K562 (cell line): Measurements from ENCODE around the gene AMDHD2. TPM values are rescaled to one million over a fixed set of nuclear protein-coding genes. Genes with fewer than 3 reads are reported as not detected.

ENCODE experiments used
- ATAC-seq: fragments of 200-7000 bp; cut with Tn5 transposase; 3 replicates; pipeline ENCODE4 v1.9.1; 2020; ENCODE audit warnings: moderate library complexity
- BruUV-seq: library from RNA; stranded (reverse); fragments of 400-500 nt; replicated peaks from 2 replicates; lab custom pipeline; 2021; lab: Mats Ljungman, UMichigan
- CTCF ChIA-PET: fragments of 300-600 bp; formaldehyde crosslinking; extraction: SDS; loops from one replicate; lab custom pipeline; 2021; ENCODE audit warnings: low intra/inter-chr PET ratio; lab: Yijun Ruan, JAX
- POLR2A ChIA-PET: fragments of 300-600, 350-650 bp; sonication (Branson Sonifier 250); formaldehyde crosslinking; extraction: SDS; loops from one replicate; lab custom pipeline; 2021; ENCODE audit warnings: antibody characterized with exemption, inconsistent platforms; lab: Yijun Ruan, JAX
- DNase-seq, 4 experiments: peaks; one replicate each; pipeline versions ENCODE4 v3.0.0 to v3.0.0-alpha.2; 2011 to 2018; ENCODE audit warnings: low spot score in 3 of 4, mixed read lengths in 3 of 4; ENCODE audit errors: extremely low read depth in 1 of 4
- FAIRE-seq: peaks from 2 replicates; lab custom pipeline; 2011; peaks lifted over from hg19 to GRCh38; lab: Jason Lieb, UNC
- H2AFZ ChIP-seq: 2 replicates; pipeline ENCODE4 v1.6.0; 2011; ENCODE audit warnings: low read depth, low read length, control low read depth, inconsistent platforms
- H3K27ac ChIP-seq: fragments of 200-600 bp; 3 replicates; pipeline ENCODE4 v1.8.0; 2011; ENCODE audit warnings: low read depth, mild to moderate bottlenecking, control low read depth, inconsistent platforms, low read length, moderate library complexity, mixed read lengths; ENCODE audit errors: extremely low read depth
- H3K27me3 ChIP-seq, 2 experiments: fragments of 300-600 bp in 1 of 2; 2 replicates in 1 of 2; 3 replicates in 1 of 2; pipeline versions ENCODE4 v1.6.0 to v1.8.0; 2011; ENCODE audit warnings: inconsistent platforms in 2 of 2, low read length in 2 of 2, mild to moderate bottlenecking in 1 of 2, mixed read lengths in 1 of 2, moderate library complexity in 1 of 2; ENCODE audit not compliant: control insufficient read depth in 2 of 2, insufficient read depth in 2 of 2
- H3K36me3 ChIP-seq: fragments of 300-600 bp; 3 replicates; pipeline ENCODE4 v1.8.0; 2011; ENCODE audit warnings: mild to moderate bottlenecking, low read length, inconsistent platforms; ENCODE audit not compliant: control insufficient read depth, insufficient read depth
- H3K4me1 ChIP-seq, 2 experiments: fragments of 200-600 bp in 1 of 2; replicated peaks in 1 of 2; 2 replicates in 1 of 2; 3 replicates in 1 of 2; pipeline versions ENCODE4 v1.5.1 to v1.8.0; 2011; ENCODE audit warnings: inconsistent platforms in 2 of 2, low read length in 2 of 2, mild to moderate bottlenecking in 1 of 2, mixed read lengths in 1 of 2, moderate library complexity in 1 of 2; ENCODE audit not compliant: control insufficient read depth in 2 of 2, insufficient read depth in 2 of 2
- H3K4me2 ChIP-seq: 2 replicates; pipeline ENCODE4 v1.6.1; 2011; ENCODE audit warnings: low read length, control low read depth, inconsistent platforms, mixed read lengths; ENCODE audit not compliant: insufficient read depth
- H3K4me3 ChIP-seq: fragments of 200-600 bp; sonication (generic), shearing (Covaris generic); 2 replicates; pipeline ENCODE4 v1.5.1; 2016; ENCODE audit warnings: control low read depth, inconsistent platforms
- H3K79me2 ChIP-seq: fragments of 200-600 bp; 3 replicates; pipeline ENCODE4 v1.8.0; 2011; ENCODE audit warnings: low read length, inconsistent platforms; ENCODE audit not compliant: control insufficient read depth, insufficient read depth
- H3K9ac ChIP-seq, 2 experiments: 2 replicates each; pipeline versions ENCODE4 v1.6.0 to v1.6.1; 2011; ENCODE audit warnings: low read depth in 2 of 2, low read length in 2 of 2, control low read depth in 1 of 2, inconsistent platforms in 1 of 2, mild to moderate bottlenecking in 1 of 2, mixed read lengths in 1 of 2; ENCODE audit not compliant: insufficient read depth in 1 of 2
- H3K9me1 ChIP-seq: one replicate; pipeline ENCODE4 v1.6.0; 2011; ENCODE audit warnings: inconsistent platforms, mild to moderate bottlenecking, low read length, moderate library complexity; ENCODE audit not compliant: control insufficient read depth, insufficient read depth
- H3K9me3 ChIP-seq: replicated peaks from 2 replicates; pipeline ENCODE4 v1.5.1; 2011; ENCODE audit warnings: low read depth, low read length, inconsistent platforms; ENCODE audit not compliant: control insufficient read depth, insufficient read depth
- H4K20me1 ChIP-seq: replicated peaks from 2 replicates; pipeline ENCODE4 v1.6.1; 2011; ENCODE audit warnings: low read length, inconsistent platforms, mixed read lengths; ENCODE audit not compliant: control insufficient read depth, insufficient read depth
- ARID1B ChIP-seq: fragments of 450-650 bp; IDR thresholded peaks from 2 replicates; pipeline ENCODE4 v1.6.1; 2016; ENCODE audit warnings: antibody characterized with exemption, mild to moderate bottlenecking, inconsistent platforms
- CEBPB ChIP-seq: fragments of 450-650 bp; IDR thresholded peaks from 2 replicates; pipeline ENCODE4 v1.6.1; 2016; ENCODE audit warnings: missing genetic modification characterization, missing compliant biosample characterization
- GMEB1 ChIP-seq: fragments of 250-450 bp; sonication (Bioruptor Pico); IDR thresholded peaks from 2 replicates; pipeline ENCODE4 v1.4.0; 2020; ENCODE audit warnings: mild to moderate bottlenecking
- HNRNPK ChIP-seq: fragments of 200-400 bp; formaldehyde crosslinking; IDR thresholded peaks from one replicate; pipeline ENCODE4 v1.6.1; 2018; ENCODE audit warnings: mild to moderate bottlenecking, low read depth, low read length; ENCODE audit not compliant: poor library complexity, severe bottlenecking
- MITF ChIP-seq: IDR thresholded peaks from 2 replicates; pipeline ENCODE4 v1.6.1; 2014; ENCODE audit warnings: antibody characterized with exemption
- U2AF2 ChIP-seq: fragments of 200-400 bp; formaldehyde crosslinking; optimal IDR thresholded peaks from 2 replicates; pipeline ENCODE3; 2017; ENCODE audit warnings: low read depth, mild to moderate bottlenecking, low read length
- ZFX ChIP-seq: sonication (generic); formaldehyde crosslinking; IDR thresholded peaks from 2 replicates; pipeline ENCODE4 v1.8.0; 2022; ENCODE audit warnings: mild to moderate bottlenecking, missing genetic modification reagents, moderate library complexity
- ZNF561 ChIP-seq: fragments of 450-650 bp; formaldehyde crosslinking; conservative IDR thresholded peaks from 2 replicates; pipeline ENCODE4 v1.4.0; 2020; ENCODE audit warnings: mild to moderate bottlenecking, moderate library complexity
- ZNF79 ChIP-seq: fragments of 250-450 bp; sonication (Bioruptor Pico); IDR thresholded peaks from 2 replicates; pipeline ENCODE4 v1.4.0; 2020; ENCODE audit warnings: low read depth, mild to moderate bottlenecking, moderate library complexity
- WGBS: fragments of 100-300 bp; shearing (Covaris generic); methylation state at CpG from one replicate; pipeline ENCODE4 v1.1.6; 2016; ENCODE audit warnings: low coverage, mixed read lengths; ENCODE audit not compliant: insufficient coverage; ENCODE audit errors: missing lambda C conversion rate; 5-methylcytosine and 5-hydroxymethylcytosine counted together
- in situ Hi-C: fragments of 300-500 bp; cut with MboI; formaldehyde crosslinking; loops from 4 replicates; pipeline ENCODE4 v1.15.0; 2018; ENCODE audit warnings: inconsistent platforms, mixed read lengths
- intact Hi-C: fragments of 100-400 bp; cut with micrococcal nuclease; formaldehyde crosslinking; loops from 2 replicates; pipeline ENCODE4 v1.14.2; 2022
- polyA plus RNA-seq, 8 experiments: library from polyadenylated mRNA; depleted of rRNA in 4 of 8; stranded (reverse) in 5 of 8; unstranded in 3 of 8; fragments of >200 nt; fragmentation: Nextera tagmentation in 2 of 8; fragmentation: Illumina TruSeq in 1 of 8; extraction: Ambion mirVana in 2 of 8; extraction: Trizol in 1 of 8; gene quantifications; 2 replicates each; pipeline versions ENCODE4 v1.2.1 to v1.2.3, GENCODE V29; 2011 to 2014; ENCODE audit warnings: inconsistent platforms in 1 of 8, missing spikeins in 1 of 8
- total RNA-seq, 7 experiments: library from RNA; depleted of rRNA in 6 of 7; stranded (reverse); fragments of >200 nt in 6 of 7; fragmentation: Illumina TruSeq in 2 of 7; extraction: Trizol in 2 of 7; gene quantifications; 2 replicates each; pipeline versions ENCODE4 v1.2.1 to v1.2.3, GENCODE V29; 2011 to 2021; ENCODE audit warnings: low replicate concordance in 1 of 7

AMDHD2 gene
- total and polyA plus RNA-seq, 9 of the 15 experiments (the other 6 are each of a cell fraction or from before 2014, with no cell fraction given): 0.38 to 56.9 (median 18.3) TPM; not detected in 1

- FAIRE-seq (no peak), DNase-seq (no peak), ATAC-seq (no peak)
- Histone ChIP-seq H3K4me2 (no peak overlapping the region), H3K27ac (no peak overlapping the region), H3K36me3 (peaks cover 66% of the 10 kb centered on the region; the same call in 2 of the 3 replicates), H3K27me3 (no peaks in the 10 kb centered on the region), H4K20me1 (peaks cover 9% of the 10 kb centered on the region), H3K9ac (peak overlapping the region in 1 of 2 experiments; percentile 13; a peak in 1 of 4 replicates), H3K79me2 (peaks cover 19% of the 10 kb centered on the region), H3K4me3 (no peak overlapping the region), H3K9me1 (no peaks in the 10 kb centered on the region), H3K4me1 (peaks cover 17 to 77% of the 10 kb centered on the region in 2 experiments), H3K9me3 (no peaks in the 10 kb centered on the region), H2AFZ (no peak overlapping the region)
- no peak for TF ChIP-seq ZFX (CRISPR knock-in tag)
- no peak for TF ChIP-seq ZNF561
- TF ChIP-seq GMEB1 (CRISPR knock-in tag): no peak
- no peak for TF ChIP-seq MITF
- no peak for TF ChIP-seq U2AF2
- no peak for TF ChIP-seq ARID1B
- TF ChIP-seq HNRNPK: no peak
- no peak for TF ChIP-seq ZNF79 (CRISPR knock-in tag)
- no peak for TF ChIP-seq CEBPB (tag)
- POLR2A ChIA-PET: no interaction called here
- 89% methylated on average over 20 of the region's 29 CpGs for WGBS
- no TSS peak for BruUV-seq
- CTCF ChIA-PET: interaction anchor here (0.9 to 3.5 kb wide), 4 partner anchors 71 to 305 kb away, joined by 3 to 17 read pairs (median 8); partner anchors contain the start of gene CCNF
- intact Hi-C loops (loop anchor here (2.0 to 10.0 kb wide), 4 partner anchors 33 to 303 kb away; partner anchors contain the start of genes ABCA3, CASKIN1 and CCNF), in situ Hi-C loops (no loop called here)
These were observed 20.2 kb upstream of the AMDHD2 start for GRCh38 chr16:2499890-2500429.
